B cell (primary cell): ENCODE results near the gene B9D2. TPM values are rescaled to one million over a fixed set of nuclear protein-coding genes. Genes with fewer than 3 reads are reported as not detected.

Experiments used
- ATAC-seq: fragments of 200-7000 bp; cut with Tn5 transposase; one replicate; pipeline ENCODE4 v1.10.0; 2021; ENCODE audit warnings: low read depth, mild to moderate bottlenecking, moderate number of reproducible peaks, moderate library complexity
- CTCF ChIA-PET: fragments of 350-600 bp; sonication (Branson Sonifier 250); formaldehyde crosslinking; loops from one replicate; lab custom pipeline; 2021; ENCODE audit warnings: antibody characterized with exemption, inconsistent platforms; lab: Charles Lee
- POLR2A ChIA-PET: fragments of 350-600 bp; sonication (Branson Sonifier 250); formaldehyde crosslinking; loops from one replicate; lab custom pipeline; 2021; ENCODE audit warnings: antibody characterized with exemption; lab: Charles Lee
- DNase-seq: peaks from one replicate; pipeline ENCODE4 v3.0.0; 2013
- H2AFZ ChIP-seq: 2 replicates; pipeline ENCODE4 v1.6.1; 2012; ENCODE audit warnings: mild to moderate bottlenecking, low read depth, low read length; ENCODE audit not compliant: insufficient read depth, poor library complexity, severe bottlenecking
- H3K27ac ChIP-seq, 2 donors: 1 replicate in 1 of 2; 2 replicates in 1 of 2; pipeline ENCODE4 v1.5.1; 2012 to 2013; ENCODE audit warnings: low read length in 2 of 2, mild to moderate bottlenecking in 2 of 2, moderate library complexity in 1 of 2
- H3K27me3 ChIP-seq, 4 experiments: fragments of 200-600 bp in 1 of 4; sonication (generic) in 1 of 4; replicated peaks in 1 of 4; 1 replicate in 2 of 4; 2 replicates in 2 of 4; pipeline versions ENCODE4 v1.6.1 to v1.7.0; 2013 to 2016; ENCODE audit warnings: low read length in 3 of 4, mild to moderate bottlenecking in 2 of 4, mixed read lengths in 1 of 4, moderate library complexity in 1 of 4; ENCODE audit not compliant: insufficient read depth in 4 of 4, control insufficient read depth in 3 of 4; ENCODE audit errors: control extremely low read depth in 1 of 4
- H3K36me3 ChIP-seq, 2 experiments: replicated peaks in 1 of 2; 1 replicate in 1 of 2; 2 replicates in 1 of 2; pipeline versions ENCODE4 v1.6.1 to v1.7.1; 2013; ENCODE audit warnings: low read length in 1 of 2; ENCODE audit not compliant: insufficient read depth in 2 of 2, control insufficient read depth in 1 of 2; ENCODE audit errors: control extremely low read depth in 1 of 2, extremely low read depth in 1 of 2
- H3K4me1 ChIP-seq, 2 donors: fragments of 200-600 bp in 1 of 2; sonication (generic) in 1 of 2; 1 replicate in 1 of 2; 2 replicates in 1 of 2; pipeline versions ENCODE4 v1.5.1 to v1.6.1; 2013 to 2017; ENCODE audit warnings: low read length in 2 of 2; ENCODE audit not compliant: control insufficient read depth in 2 of 2, insufficient read depth in 2 of 2
- H3K4me2 ChIP-seq: replicated peaks from 2 replicates; pipeline ENCODE3; 2012; ENCODE audit warnings: mild to moderate bottlenecking, low read depth, low read length; ENCODE audit not compliant: poor library complexity, severe bottlenecking
- H3K4me3 ChIP-seq, 5 experiments: fragments of 200-600 bp in 1 of 5; sonication (generic) in 1 of 5; 1 replicate in 3 of 5; 2 replicates in 2 of 5; pipeline versions ENCODE4 v1.5.1 to v1.7.0; 2011 to 2016; ENCODE audit warnings: low read length in 4 of 5, mild to moderate bottlenecking in 4 of 5, low read depth in 2 of 5, control low read depth in 1 of 5, moderate library complexity in 1 of 5; ENCODE audit not compliant: insufficient read depth in 1 of 5; ENCODE audit errors: control extremely low read depth in 1 of 5, extremely low read depth in 1 of 5
- H3K79me2 ChIP-seq: fragments of 200-600 bp; sonication (generic); one replicate; pipeline ENCODE4 v1.6.0; 2016; ENCODE audit warnings: low read length; ENCODE audit not compliant: control insufficient read depth, insufficient read depth
- H3K9ac ChIP-seq: fragments of 200-600 bp; sonication (generic); 2 replicates; pipeline ENCODE4 v1.6.1; 2017; ENCODE audit warnings: mild to moderate bottlenecking, low read length, moderate library complexity
- H3K9me3 ChIP-seq, 3 donors: one replicate each; pipeline versions ENCODE4 v1.6.1 to v1.7.1; 2013; ENCODE audit warnings: low read length in 2 of 3; ENCODE audit not compliant: control insufficient read depth in 2 of 3, insufficient read depth in 1 of 3; ENCODE audit errors: control extremely low read depth in 1 of 3
- H4K20me1 ChIP-seq: 2 replicates; pipeline ENCODE4 v1.6.0; 2012; ENCODE audit warnings: mild to moderate bottlenecking, low read length; ENCODE audit not compliant: insufficient read depth, control insufficient read depth, poor library complexity, severe bottlenecking
- H3K27ac Mint-ChIP-seq: one replicate; pipeline ENCODE4 v1.8.0; 2021; ENCODE audit warnings: mixed read lengths
- H3K27me3 Mint-ChIP-seq: one replicate; pipeline ENCODE4 v1.8.0; 2021; ENCODE audit warnings: mixed read lengths
- H3K4me1 Mint-ChIP-seq: one replicate; pipeline ENCODE4 v1.8.0; 2021; ENCODE audit warnings: mixed read lengths
- H3K4me3 Mint-ChIP-seq: one replicate; pipeline ENCODE4 v1.8.0; 2021; ENCODE audit warnings: mixed read lengths
- H3K9me3 Mint-ChIP-seq: one replicate; pipeline ENCODE4 v1.8.0; 2022; ENCODE audit warnings: mixed read lengths; ENCODE audit not compliant: insufficient read depth
- CTCF ChIP-seq: fragments of 200-600 bp; IDR thresholded peaks from one replicate; pipeline ENCODE4 v1.8.0; 2022; ENCODE audit warnings: antibody characterized with exemption, mild to moderate bottlenecking
- EZH2 ChIP-seq: IDR thresholded peaks from 2 replicates; pipeline ENCODE4 v1.6.1; 2012; ENCODE audit warnings: borderline replicate concordance, low read depth, mild to moderate bottlenecking, moderate library complexity, low read length; ENCODE audit not compliant: insufficient read depth, poor library complexity, severe bottlenecking
- WGBS: methylation state at CpG from one replicate; pipeline ENCODE4 v1.1.5; 2013; ENCODE audit warnings: missing lambda C conversion rate; ENCODE audit not compliant: insufficient coverage; 5-methylcytosine and 5-hydroxymethylcytosine counted together
- intact Hi-C: fragments of 100-400 bp; cut with micrococcal nuclease; formaldehyde crosslinking; loops from one replicate; pipeline ENCODE4 v1.10.0; 2022
- polyA plus RNA-seq: library from polyadenylated mRNA; depleted of rRNA; stranded (reverse); fragments of >200 nt; gene quantifications from 2 replicates; pipeline ENCODE4 v1.2.3, GENCODE V29; 2012
- total RNA-seq, 2 donors: library from RNA; stranded (reverse); fragments of 120-200 nt in 1 of 2; gene quantifications; 1 replicate in 1 of 2; 2 replicates in 1 of 2; pipeline versions ENCODE4 v1.2.3 to v1.2.4, GENCODE V29; 2013 to 2022

B9D2 gene
- total and polyA plus RNA-seq, 2 donors (not counting 1 experiment from before 2014, with no cell fraction given) = 9.9 to 17.5 TPM

DNA sequence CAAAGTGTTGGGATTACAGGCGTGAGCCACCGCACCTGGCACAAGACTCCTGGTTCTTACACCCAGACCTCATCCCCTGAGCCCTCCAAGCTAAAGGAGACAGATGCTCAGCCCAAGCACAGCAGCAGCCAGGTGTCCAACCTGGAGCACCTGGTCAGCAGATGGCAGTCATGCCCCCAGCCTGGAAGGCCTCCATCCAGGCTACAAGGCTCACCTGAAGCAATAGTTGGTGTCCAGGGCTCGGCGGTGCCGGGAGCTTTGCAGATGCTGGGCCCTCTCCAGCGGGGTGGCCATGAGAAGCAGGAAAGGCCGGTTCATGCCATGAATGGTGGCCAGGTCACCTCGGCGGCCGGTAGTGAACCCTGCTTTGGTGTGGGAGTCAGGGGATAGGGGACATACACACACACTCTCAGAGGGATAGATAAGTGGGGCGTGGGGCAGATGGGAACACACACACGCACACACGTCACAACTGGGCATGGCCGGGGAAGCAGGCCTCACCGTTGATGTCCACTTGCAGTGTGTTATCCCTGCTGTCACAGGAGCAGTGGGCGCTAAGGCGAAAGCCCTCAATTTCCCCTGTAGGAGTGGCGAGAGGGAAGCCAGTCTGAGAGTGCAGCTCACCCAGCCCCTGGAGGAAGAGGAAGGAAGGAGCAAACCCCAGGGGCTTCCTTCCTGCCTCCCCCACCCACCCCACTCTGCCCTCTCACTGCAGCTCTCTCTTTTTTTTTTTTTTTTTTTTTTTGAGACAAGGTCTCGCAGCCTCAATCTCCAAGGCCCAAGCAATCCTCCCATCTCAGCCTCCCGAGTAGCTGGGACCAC lies 22.1 kb downstream of the B9D2 start:
- CTCF ChIA-PET = interaction anchor here (0.7 to 2.5 kb wide), 4 partner anchors 10 to 230 kb away, joined by 3 to 7 read pairs (median 4); no protein-coding TSS in a partner anchor
- intact Hi-C loops = no loop called here
- H3K27me3 Mint-ChIP-seq = no peaks in the 10 kb centered on the region
- Histone ChIP-seq H2AFZ (no peak overlapping the region), H3K79me2 (peaks cover 88% of the 10 kb centered on the region), H3K27ac (no peak overlapping the region), H3K4me3 (peak overlapping the region in 1 of 5 experiments; percentile 21), H3K4me2 (peak overlapping the region; percentile 41), H3K9me3 (no peaks in the 10 kb centered on the region), H3K27me3 (no peaks in the 10 kb centered on the region), H3K9ac (no peak overlapping the region), H3K36me3 (peaks cover 11 to 68% of the 10 kb centered on the region in 2 experiments), H4K20me1 (peaks cover 74% of the 10 kb centered on the region), H3K4me1 (peaks cover 13 to 27% of the 10 kb centered on the region in 2 donors)
- DNase-seq = no peak
- H3K27ac Mint-ChIP-seq = peak overlapping the region; percentile 82
- TF ChIP-seq CTCF = no peak
- no peak for TF ChIP-seq EZH2
- no peak overlapping the region for H3K4me3 Mint-ChIP-seq
- H3K9me3 Mint-ChIP-seq = no peaks in the 10 kb centered on the region
- peak; percentile 43 for ATAC-seq
- peaks cover 36% of the 10 kb centered on the region for H3K4me1 Mint-ChIP-seq
- POLR2A ChIA-PET = interaction anchor here (0.6 to 2.3 kb wide), 7 partner anchors 10 to 738 kb away, joined by 3 to 11 read pairs (median 4); partner anchors contain the start of gene ACTMAP
- 81% methylated on average over 10 of the region's 20 CpGs for WGBS

GRCh38 chr19:41339936-41340335 lies 24.0 kb downstream of the B9D2 start:
- Histone ChIP-seq H3K9me3 (no peaks in the 10 kb centered on the region), H3K79me2 (peaks cover 85% of the 10 kb centered on the region), H4K20me1 (peaks cover 64% of the 10 kb centered on the region), H3K4me2 (no peak overlapping the region), H3K27me3 (no peaks in the 10 kb centered on the region), H3K4me3 (no peak overlapping the region), H3K36me3 (peaks cover 14 to 64% of the 10 kb centered on the region in 2 experiments), H3K4me1 (peaks cover 22 to 42% of the 10 kb centered on the region in 2 donors), H3K9ac (no peak overlapping the region), H3K27ac (no peak overlapping the region), H2AFZ (no peak overlapping the region)
- Mint-ChIP-seq H3K27ac (no peak overlapping the region), H3K4me1 (peaks cover 42% of the 10 kb centered on the region), H3K9me3 (no peaks in the 10 kb centered on the region), H3K27me3 (no peaks in the 10 kb centered on the region), H3K4me3 (no peak overlapping the region)
- TF ChIP-seq EZH2 (no peak), CTCF (no peak)
- 100% methylated on average over 4 of the region's 5 CpGs for WGBS
- DNase-seq (no peak), ATAC-seq (no peak)
- ChIA-PET POLR2A (interaction anchor here (0.7 kb wide), 1 partner anchor 11 kb away, joined by 4 read pairs; no protein-coding TSS in a partner anchor), CTCF (interaction anchor here (2.5 kb wide), 1 partner anchor 11 kb away, joined by 7 read pairs; no protein-coding TSS in a partner anchor)
- intact Hi-C loops = no loop called here
